SU-DHL-6 (cell line): ENCODE measurements around the gene HRNR.
"Not testable (repeated sequence)": the region's sequence is repeated elsewhere in the genome, so short reads cannot be mapped to it uniquely, and the experiment has no call there.

Experiments
- H2AFZ ChIP-seq: fragments of 200-600 bp; sonication (generic); 2 replicates; pipeline ENCODE4 v1.6.1; 2014; ENCODE audit warnings: low read depth, mild to moderate bottlenecking, moderate library complexity, mixed read lengths, antibody characterized with exemption, low read length; ENCODE audit not compliant: severe bottlenecking
- H3F3A ChIP-seq: fragments of 200-600 bp; shearing (Covaris generic); 2 replicates; pipeline ENCODE4 v1.6.0; 2016; ENCODE audit warnings: antibody characterized with exemption, mild to moderate bottlenecking; ENCODE audit not compliant: insufficient read depth
- H3K27ac ChIP-seq: fragments of 200-600 bp; sonication (generic); 2 replicates; pipeline ENCODE4 v1.5.1; 2016; ENCODE audit warnings: low read depth, mild to moderate bottlenecking, low read length, moderate library complexity, mixed read lengths
- H3K27me3 ChIP-seq: fragments of 200-600 bp; sonication (generic), shearing (Covaris generic); 2 replicates; pipeline ENCODE4 v1.6.0; 2014; ENCODE audit warnings: mild to moderate bottlenecking, low read length
- H3K36me3 ChIP-seq: fragments of 200-600 bp; sonication (generic); 2 replicates; pipeline ENCODE4 v1.6.1; 2014; ENCODE audit warnings: mild to moderate bottlenecking, low read length, mixed read lengths
- H3K4me2 ChIP-seq: fragments of 300-600, 200-600 bp; shearing (Covaris generic), sonication (generic); 2 replicates; pipeline ENCODE4 v1.6.0; 2014; ENCODE audit warnings: low read length, low read depth, mild to moderate bottlenecking; ENCODE audit not compliant: poor library complexity, severe bottlenecking
- H3K4me3 ChIP-seq: fragments of 200-600 bp; sonication (generic); 2 replicates; pipeline ENCODE4 v1.5.1; 2014; ENCODE audit warnings: antibody characterized with exemption, low read length, mild to moderate bottlenecking, mixed read lengths; ENCODE audit not compliant: insufficient read depth, poor library complexity, severe bottlenecking
- H3K79me2 ChIP-seq: fragments of 200-600 bp; sonication (generic); 2 replicates; pipeline ENCODE4 v1.6.1; 2014; ENCODE audit warnings: mild to moderate bottlenecking, low read length, moderate library complexity; ENCODE audit not compliant: insufficient read depth
- H3K9ac ChIP-seq: fragments of 200-600 bp; sonication (generic); 2 replicates; pipeline ENCODE4 v1.7.0; 2014; ENCODE audit warnings: mild to moderate bottlenecking, low read length
- H3K9me2 ChIP-seq: fragments of 200-600 bp; sonication (generic); replicated peaks from 2 replicates; pipeline ENCODE4 v1.6.1; 2014; ENCODE audit warnings: low read length; ENCODE audit not compliant: insufficient read depth
- H3K9me3 ChIP-seq: fragments of 200-600 bp; sonication (generic); 2 replicates; pipeline ENCODE4 v1.6.1; 2014; ENCODE audit warnings: low read length, mixed read lengths; ENCODE audit not compliant: insufficient read depth
- H4K20me1 ChIP-seq: fragments of 200-600 bp; sonication (generic); 2 replicates; pipeline ENCODE4 v1.6.1; 2014; ENCODE audit warnings: low read depth, mild to moderate bottlenecking, antibody characterized with exemption, low read length, moderate library complexity, mixed read lengths
- EZH2phosphoT487 ChIP-seq: fragments of 200-600 bp; sonication (generic), shearing (Covaris generic); conservative IDR thresholded peaks from 2 replicates; pipeline ENCODE4 v1.6.1; 2018; ENCODE audit warnings: mild to moderate bottlenecking, antibody characterized with exemption, low read length, moderate library complexity, mixed read lengths
- TF ChIP-seq, protein P1 (sequence below): fragments of 200-600 bp; sonication (generic); IDR thresholded peaks from one replicate; pipeline ENCODE4 v1.5.1; 2017; ENCODE audit warnings: antibody characterized with exemption, mild to moderate bottlenecking, low read length, moderate library complexity; ENCODE audit not compliant: insufficient read depth, poor library complexity, severe bottlenecking

Gene HRNR

DNA sequence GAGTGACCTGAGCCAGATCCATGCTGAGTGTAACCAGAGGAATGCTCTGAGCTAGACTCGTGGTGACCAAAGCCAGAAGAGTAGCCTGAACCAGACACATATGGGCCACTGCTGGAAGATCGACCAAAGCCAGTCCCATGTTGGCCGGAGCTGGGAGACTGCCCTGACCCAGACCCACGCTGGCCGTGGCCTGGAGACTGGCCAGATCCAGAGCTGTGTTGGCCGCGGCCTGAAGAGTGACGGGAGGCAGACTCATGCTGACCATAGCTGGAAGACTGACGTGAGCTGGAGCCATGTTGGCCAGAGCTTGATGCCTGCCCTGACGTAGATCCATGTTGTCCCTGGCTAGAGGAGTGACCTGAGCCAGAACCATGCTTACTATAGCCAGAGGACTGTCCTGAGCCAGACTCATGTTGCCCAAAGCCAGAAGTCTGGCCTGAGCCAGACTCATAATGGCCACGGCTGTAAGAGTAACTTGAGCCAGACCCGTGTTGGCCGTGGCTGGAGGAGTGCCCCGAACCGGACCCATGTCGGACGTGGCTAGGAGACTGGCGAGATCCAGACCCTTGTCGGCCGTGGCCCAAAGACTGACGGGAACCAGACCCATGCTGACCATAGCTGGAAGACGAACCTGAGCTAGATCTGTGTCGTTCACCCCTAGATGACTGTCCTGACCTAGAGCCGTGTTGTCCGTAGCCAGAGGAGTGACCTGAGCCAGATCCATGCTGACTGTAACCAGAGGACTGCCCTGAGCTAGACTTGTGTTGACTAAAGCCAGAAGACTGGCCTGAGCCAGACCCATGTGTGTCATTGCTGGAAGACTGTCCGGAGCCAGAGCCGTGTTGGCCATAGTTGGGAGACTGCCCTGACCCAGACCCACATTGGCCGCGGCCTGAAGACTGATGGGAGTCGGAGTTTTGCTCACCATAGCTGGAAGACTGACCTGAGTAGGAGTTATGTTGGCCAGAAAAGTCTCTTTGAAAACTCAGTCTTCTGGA, 3.5 kb downstream of the HRNR start:
- no peaks in the 10 kb centered on the region for H3K9me2 ChIP-seq
- H3K27me3 ChIP-seq: no peaks in the 10 kb centered on the region
- no peak overlapping the region for H2AFZ ChIP-seq
- H3K4me3 ChIP-seq: no peak overlapping the region
- no peaks in the 10 kb centered on the region for H3K9me3 ChIP-seq
- H4K20me1 ChIP-seq: no peaks in the 10 kb centered on the region
- H3K79me2 ChIP-seq: no peaks in the 10 kb centered on the region
- no peak overlapping the region for H3K9ac ChIP-seq
- H3K36me3 ChIP-seq: no peaks in the 10 kb centered on the region
- no peaks in the 10 kb centered on the region for H3F3A ChIP-seq
- no peak for TF ChIP-seq EZH2phosphoT487
- TF ChIP-seq, protein P1, sequence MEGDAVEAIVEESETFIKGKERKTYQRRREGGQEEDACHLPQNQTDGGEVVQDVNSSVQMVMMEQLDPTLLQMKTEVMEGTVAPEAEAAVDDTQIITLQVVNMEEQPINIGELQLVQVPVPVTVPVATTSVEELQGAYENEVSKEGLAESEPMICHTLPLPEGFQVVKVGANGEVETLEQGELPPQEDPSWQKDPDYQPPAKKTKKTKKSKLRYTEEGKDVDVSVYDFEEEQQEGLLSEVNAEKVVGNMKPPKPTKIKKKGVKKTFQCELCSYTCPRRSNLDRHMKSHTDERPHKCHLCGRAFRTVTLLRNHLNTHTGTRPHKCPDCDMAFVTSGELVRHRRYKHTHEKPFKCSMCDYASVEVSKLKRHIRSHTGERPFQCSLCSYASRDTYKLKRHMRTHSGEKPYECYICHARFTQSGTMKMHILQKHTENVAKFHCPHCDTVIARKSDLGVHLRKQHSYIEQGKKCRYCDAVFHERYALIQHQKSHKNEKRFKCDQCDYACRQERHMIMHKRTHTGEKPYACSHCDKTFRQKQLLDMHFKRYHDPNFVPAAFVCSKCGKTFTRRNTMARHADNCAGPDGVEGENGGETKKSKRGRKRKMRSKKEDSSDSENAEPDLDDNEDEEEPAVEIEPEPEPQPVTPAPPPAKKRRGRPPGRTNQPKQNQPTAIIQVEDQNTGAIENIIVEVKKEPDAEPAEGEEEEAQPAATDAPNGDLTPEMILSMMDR: no peak
- H3K27ac ChIP-seq: no peak overlapping the region
- H3K4me2 ChIP-seq: no peak overlapping the region

DNA sequence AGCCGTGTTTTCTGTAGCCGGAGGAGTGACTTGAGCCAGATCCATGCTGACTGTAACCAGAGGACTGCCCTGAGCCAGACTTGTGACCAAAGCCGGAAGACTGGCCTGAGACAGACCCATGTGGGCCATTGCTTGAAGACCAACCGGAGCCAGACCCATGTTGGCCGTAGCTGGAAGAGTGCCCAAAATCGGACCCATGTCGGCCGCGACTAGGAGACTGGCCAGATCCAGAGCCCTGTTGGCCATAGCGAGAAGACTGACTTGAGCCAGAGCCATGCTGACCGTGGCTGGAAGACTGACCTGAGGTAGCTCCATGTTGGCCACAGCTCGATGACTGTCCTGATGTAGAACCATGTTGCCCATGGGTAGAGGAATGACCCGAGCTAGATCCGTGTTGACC, 4.6 kb downstream of the HRNR start:
- H3F3A ChIP-seq, H3K79me2 ChIP-seq, H2AFZ ChIP-seq, H4K20me1 ChIP-seq, H3K27me3 ChIP-seq, H3K9ac ChIP-seq, H3K9me2 ChIP-seq, H3K4me3 ChIP-seq, H3K36me3 ChIP-seq, H3K9me3 ChIP-seq, H3K27ac ChIP-seq, H3K4me2 ChIP-seq: not testable (repeated sequence)

DNA sequence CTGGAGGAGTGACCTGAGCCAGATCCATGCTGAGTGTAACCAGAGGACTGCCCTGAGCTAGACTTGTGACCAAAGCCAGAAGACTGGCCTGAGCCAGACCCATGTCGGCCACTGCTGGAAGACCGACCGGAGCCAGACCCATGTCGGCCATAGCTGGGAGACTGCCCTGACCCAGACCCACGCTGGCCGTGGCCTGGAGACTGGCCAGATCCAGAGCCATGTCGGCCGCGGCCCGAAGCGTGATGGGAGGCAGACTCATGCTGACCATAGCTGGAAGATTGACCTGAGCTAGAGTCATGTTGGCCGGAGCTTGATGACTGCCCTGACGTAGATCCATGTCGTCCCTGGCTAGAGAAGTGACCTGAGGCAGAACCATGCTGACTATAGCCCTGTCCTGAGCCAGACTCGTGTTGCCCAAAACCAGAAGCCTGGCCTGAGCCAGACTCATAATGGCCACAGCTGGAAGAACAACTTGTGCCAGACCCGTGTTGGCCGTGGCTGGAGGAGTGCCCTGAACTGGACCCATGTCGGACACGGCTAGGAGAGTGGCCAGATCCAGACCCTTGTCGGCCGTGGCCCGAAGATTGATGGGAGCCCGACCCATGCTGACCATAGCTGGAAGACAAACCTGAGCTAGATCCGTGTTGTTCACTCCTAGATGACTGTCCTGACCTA, 5.1 kb downstream of the HRNR start:
- no peak overlapping the region for H3K4me2 ChIP-seq
- TF ChIP-seq, protein P1: no peak
- no peak for TF ChIP-seq EZH2phosphoT487
- no peaks in the 10 kb centered on the region for H3K79me2 ChIP-seq
- no peak overlapping the region for H3K27ac ChIP-seq
- H3F3A ChIP-seq: no peaks in the 10 kb centered on the region
- no peaks in the 10 kb centered on the region for H3K9me2 ChIP-seq
- H3K27me3 ChIP-seq: no peaks in the 10 kb centered on the region
- H3K9me3 ChIP-seq: no peaks in the 10 kb centered on the region
- H4K20me1 ChIP-seq: no peaks in the 10 kb centered on the region
- no peak overlapping the region for H3K9ac ChIP-seq
- H3K36me3 ChIP-seq: no peaks in the 10 kb centered on the region
- no peak overlapping the region for H2AFZ ChIP-seq
- no peak overlapping the region for H3K4me3 ChIP-seq

DNA sequence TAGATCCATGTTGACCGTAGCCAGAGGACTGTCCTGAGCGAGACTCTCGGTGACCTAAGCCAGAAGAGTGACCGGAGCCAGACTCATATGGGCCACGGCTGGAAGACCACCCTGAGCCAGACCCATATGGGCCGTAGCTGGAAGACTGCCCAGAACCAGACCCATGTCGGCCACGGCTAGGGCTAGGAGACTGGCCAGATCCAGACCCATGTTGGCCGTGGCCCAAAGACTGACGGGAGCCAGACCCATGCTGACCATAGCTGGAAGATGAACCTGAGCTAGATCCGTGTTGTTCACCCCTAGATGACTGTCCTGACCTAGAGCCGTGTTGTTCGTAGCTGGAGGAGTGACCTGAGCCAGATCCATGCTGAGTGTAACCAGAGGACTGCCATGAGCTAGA, 8.4 kb downstream of the HRNR start:
- not testable (repeated sequence) for H4K20me1 ChIP-seq, H3K9me3 ChIP-seq, H3K9ac ChIP-seq, H3K79me2 ChIP-seq, H3K27ac ChIP-seq, H3K4me2 ChIP-seq, H3K4me3 ChIP-seq, H3K36me3 ChIP-seq, H2AFZ ChIP-seq, H3F3A ChIP-seq, H3K9me2 ChIP-seq, H3K27me3 ChIP-seq

DNA sequence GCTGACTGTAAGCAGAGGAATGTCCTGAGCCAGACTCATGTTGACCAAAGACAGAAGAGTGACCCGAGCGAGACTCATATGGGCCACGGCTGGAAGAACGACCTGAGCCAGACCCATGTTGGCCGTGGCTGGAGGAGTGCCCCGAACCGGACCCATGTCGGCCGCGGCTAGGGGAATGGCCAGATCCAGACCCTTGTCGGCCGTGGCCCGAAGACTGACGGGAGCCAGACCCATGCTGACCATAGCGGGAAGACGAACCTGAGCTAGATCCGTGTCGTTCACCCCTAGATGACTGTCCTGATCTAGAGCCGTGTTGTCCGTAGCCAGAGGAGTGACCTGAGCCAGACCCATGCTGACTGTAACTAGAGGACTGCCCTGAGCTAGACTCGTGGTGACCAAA, 9.1 kb downstream of the HRNR start:
- H3K27me3 ChIP-seq, H3K27ac ChIP-seq, H3K36me3 ChIP-seq, H3K9ac ChIP-seq, H4K20me1 ChIP-seq, H3K4me2 ChIP-seq, H3K9me3 ChIP-seq, H3K79me2 ChIP-seq, H3F3A ChIP-seq, H3K9me2 ChIP-seq, H2AFZ ChIP-seq, H3K4me3 ChIP-seq: not testable (repeated sequence)
